T-cell (primary cell): ENCODE measurements around the gene PIGC. TPM values are rescaled to one million over a fixed set of nuclear protein-coding genes. Genes with fewer than 3 reads are reported as not detected.

Experiments used
- ATAC-seq, 4 experiments: fragments of 200-7000 bp in 3 of 4; fragments of 150-1000 bp in 1 of 4; cut with Tn5 transposase; replicated peaks in 1 of 4; 1 replicate in 3 of 4; 2 replicates in 1 of 4; pipeline ENCODE4 v1.10.0; 2021; ENCODE audit warnings: moderate library complexity in 3 of 4, mild to moderate bottlenecking in 2 of 4, moderate number of reproducible peaks in 1 of 4
- CTCF ChIA-PET, 2 donors: fragments of 300-600 bp; sonication (Branson Sonifier 250); formaldehyde crosslinking; loops; one replicate each; lab custom pipeline; 2022; ENCODE audit warnings: antibody characterized with exemption in 2 of 2; lab: Charles Lee
- POLR2A ChIA-PET, 2 donors: fragments of 300-600 bp; sonication (Branson Sonifier 250); formaldehyde crosslinking; loops; one replicate each; lab custom pipeline; 2022; ENCODE audit warnings: antibody characterized with exemption in 2 of 2; lab: Charles Lee
- DNase-seq, 35 experiments: peaks; one replicate each; pipeline versions ENCODE4 v3.0.0 to v3.0.0-alpha.2; 2013 to 2023
- H3K27ac ChIP-seq: one replicate; pipeline ENCODE4 v1.5.1; 2013; ENCODE audit warnings: low read length
- H3K27me3 ChIP-seq, 2 experiments: replicated peaks in 1 of 2; 1 replicate in 1 of 2; 2 replicates in 1 of 2; pipeline versions ENCODE4 v1.6.1 to v1.7.0; 2013; ENCODE audit warnings: low read length in 1 of 2, mixed read lengths in 1 of 2; ENCODE audit not compliant: control insufficient read depth in 2 of 2, insufficient read depth in 2 of 2; ENCODE audit errors: extremely low read depth in 1 of 2
- H3K36me3 ChIP-seq, 2 donors: 1 replicate in 1 of 2; 2 replicates in 1 of 2; pipeline versions ENCODE4 v1.6.1 to v1.7.0; 2013; ENCODE audit warnings: low read length in 1 of 2; ENCODE audit not compliant: control insufficient read depth in 2 of 2, insufficient read depth in 1 of 2; ENCODE audit errors: extremely low read depth in 1 of 2
- H3K4me1 ChIP-seq, 2 experiments: 1 replicate in 1 of 2; 2 replicates in 1 of 2; pipeline versions ENCODE4 v1.6.1 to v1.7.0; 2013; ENCODE audit warnings: low read length in 2 of 2, mixed read lengths in 1 of 2; ENCODE audit not compliant: insufficient read depth in 2 of 2, control insufficient read depth in 1 of 2; ENCODE audit errors: extremely low read depth in 1 of 2
- H3K4me3 ChIP-seq, 2 donors: 1 replicate in 1 of 2; 2 replicates in 1 of 2; pipeline versions ENCODE4 v1.5.1 to v1.7.0; 2013; ENCODE audit warnings: mild to moderate bottlenecking in 2 of 2, low read length in 1 of 2, moderate library complexity in 1 of 2; ENCODE audit not compliant: control insufficient read depth in 1 of 2; ENCODE audit errors: extremely low read depth in 1 of 2
- H3K9me3 ChIP-seq: 2 replicates; pipeline ENCODE4 v1.7.0; 2013
- H3K27ac Mint-ChIP-seq, 2 donors: one replicate each; pipeline ENCODE4 v1.8.0; 2020 to 2021; ENCODE audit warnings: mild to moderate bottlenecking in 2 of 2, mixed read lengths in 2 of 2
- H3K27me3 Mint-ChIP-seq, 2 donors: one replicate each; pipeline ENCODE4 v1.8.0; 2021 to 2022; ENCODE audit warnings: mixed read lengths in 2 of 2
- H3K36me3 Mint-ChIP-seq: one replicate; pipeline ENCODE4 v1.8.0; 2021; ENCODE audit warnings: mixed read lengths
- H3K4me1 Mint-ChIP-seq, 3 donors: one replicate each; pipeline ENCODE4 v1.8.0; 2020 to 2022; ENCODE audit warnings: mixed read lengths in 3 of 3, mild to moderate bottlenecking in 1 of 3
- H3K4me3 Mint-ChIP-seq, 3 donors: one replicate each; pipeline ENCODE4 v1.8.0; 2020 to 2022; ENCODE audit warnings: mild to moderate bottlenecking in 3 of 3, mixed read lengths in 3 of 3, moderate library complexity in 3 of 3
- H3K9me3 Mint-ChIP-seq, 3 donors: one replicate each; pipeline ENCODE4 v1.8.0; 2020 to 2022; ENCODE audit warnings: mixed read lengths in 3 of 3
- WGBS: methylation state at CpG from one replicate; pipeline ENCODE4 v1.1.5; 2013; ENCODE audit warnings: missing lambda C conversion rate; ENCODE audit not compliant: insufficient coverage; 5-methylcytosine and 5-hydroxymethylcytosine counted together
- total RNA-seq, 35 experiments: library from RNA in 6 of 35; stranded (reverse) in 6 of 35; fragments of 120-200 nt in 1 of 35; gene quantifications; one replicate each; pipeline versions ENCODE4 v1.2.1 to v1.2.4 and lab custom pipeline; 2013 to 2026

Gene PIGC
- total RNA-seq, 5 donors from 2014 or later (not counting 1 experiment from before 2014, with no cell fraction given) = 26.9 to 39.0 (median 34.5) TPM

GRCh38 chr1:172465617-172466016 is 21.7 kb upstream of the PIGC start:
- POLR2A ChIA-PET = no interaction called here
- H3K27me3 Mint-ChIP-seq = peaks cover 0 to 5% of the 10 kb centered on the region in 2 donors
- no peak overlapping the region for H3K4me3 Mint-ChIP-seq

DNA sequence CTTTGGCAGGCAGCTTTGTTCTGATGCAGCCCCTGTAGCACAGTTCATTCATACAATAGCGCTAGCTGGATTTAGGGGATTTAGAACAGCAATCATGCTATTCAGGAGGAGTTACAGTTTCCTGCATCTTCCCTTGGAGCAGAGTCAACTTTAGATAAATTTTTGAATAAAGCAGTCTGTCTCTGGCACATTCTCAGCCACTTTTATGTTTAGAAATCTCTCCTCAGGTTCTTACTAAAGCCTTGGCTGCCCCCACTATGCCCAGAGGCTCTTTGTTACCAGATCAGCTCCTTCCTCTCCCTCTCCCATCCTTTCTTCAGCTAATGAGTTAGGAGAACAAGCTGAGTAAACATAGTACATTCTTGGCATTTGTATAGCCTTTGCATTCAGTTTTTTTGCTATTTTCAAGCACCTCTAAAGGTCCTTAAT is 17.0 kb upstream of the PIGC start:
- Mint-ChIP-seq H3K4me1 (no peaks in the 10 kb centered on the region), H3K27me3 (peaks cover 7 to 8% of the 10 kb centered on the region in 2 donors), H3K9me3 (no peaks in the 10 kb centered on the region), H3K4me3 (no peak overlapping the region), H3K27ac (no peak overlapping the region), H3K36me3 (no peaks in the 10 kb centered on the region)
- Histone ChIP-seq H3K27me3 (peaks cover 0 to 5% of the 10 kb centered on the region in 2 experiments), H3K36me3 (no peaks in the 10 kb centered on the region), H3K4me1 (no peaks in the 10 kb centered on the region), H3K4me3 (no peak overlapping the region), H3K27ac (no peak overlapping the region), H3K9me3 (no peaks in the 10 kb centered on the region)
- no peak for DNase-seq
- ATAC-seq = no peak
- no CpG with 5 or more reads among the region's 1 CpG for WGBS
- ChIA-PET CTCF (interaction anchor here in 1 of 2 donors (0.8 to 1.1 kb wide), 3 partner anchors 11 to 18 kb away, joined by 3 read pairs; no protein-coding TSS in a partner anchor), POLR2A (no interaction called here)

More at GRCh38 chr1:172465617-172466016, 21.7 kb upstream of the PIGC start:
- no peaks in the 10 kb centered on the region for H3K9me3 Mint-ChIP-seq
- Histone ChIP-seq H3K4me1 (no peaks in the 10 kb centered on the region), H3K27me3 (no peaks in the 10 kb centered on the region), H3K9me3 (no peaks in the 10 kb centered on the region), H3K36me3 (no peaks in the 10 kb centered on the region), H3K27ac (no peak overlapping the region), H3K4me3 (no peak overlapping the region)
- CTCF ChIA-PET = no interaction called here
- ATAC-seq (no peak), DNase-seq (no peak)
- H3K4me1 Mint-ChIP-seq = no peaks in the 10 kb centered on the region
- no CpG with 5 or more reads among the region's 1 CpG for WGBS
- no peak overlapping the region for H3K27ac Mint-ChIP-seq
- H3K36me3 Mint-ChIP-seq = no peaks in the 10 kb centered on the region

DNA sequence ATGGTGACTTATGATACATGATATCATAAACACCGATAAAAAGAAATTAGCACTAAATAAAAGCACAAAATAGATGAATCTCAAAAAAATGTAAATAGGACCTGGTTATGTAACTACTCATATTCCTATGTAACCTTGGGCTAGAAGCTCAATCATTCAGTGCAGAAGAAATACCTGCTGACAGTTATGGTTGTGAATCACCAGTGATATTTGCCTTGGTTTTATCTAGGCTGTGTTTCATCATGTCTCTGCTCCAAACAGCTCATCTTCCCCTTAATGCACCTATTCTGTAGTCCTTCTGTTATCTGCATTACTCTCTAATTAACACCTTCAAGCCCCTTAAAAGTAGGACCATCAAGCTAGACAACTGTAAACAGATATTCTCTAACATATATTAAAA is 16.3 kb upstream of the PIGC start:
- H3K27me3 Mint-ChIP-seq = peaks cover 2 to 8% of the 10 kb centered on the region in 2 donors
- no peak overlapping the region for H3K4me3 Mint-ChIP-seq
- H3K36me3 Mint-ChIP-seq = no peaks in the 10 kb centered on the region
- WGBS = no CpG with 5 or more reads among the region's 1 CpG
- no peaks in the 10 kb centered on the region for H3K9me3 Mint-ChIP-seq
- H3K4me1 ChIP-seq = no peaks in the 10 kb centered on the region
- DNase-seq (no peak), ATAC-seq (no peak)
- CTCF ChIA-PET = interaction anchor here in 1 of 2 donors (0.8 to 1.1 kb wide), 3 partner anchors 10 to 17 kb away, joined by 3 read pairs; no protein-coding TSS in a partner anchor
- H3K27ac Mint-ChIP-seq = no peak overlapping the region
- H3K27me3 ChIP-seq = peaks cover 0 to 5% of the 10 kb centered on the region in 2 experiments
- no peaks in the 10 kb centered on the region for H3K4me1 Mint-ChIP-seq
- H3K4me3 ChIP-seq = no peak overlapping the region
- POLR2A ChIA-PET = no interaction called here
- no peak overlapping the region for H3K27ac ChIP-seq
- no peaks in the 10 kb centered on the region for H3K9me3 ChIP-seq
- no peaks in the 10 kb centered on the region for H3K36me3 ChIP-seq

DNA sequence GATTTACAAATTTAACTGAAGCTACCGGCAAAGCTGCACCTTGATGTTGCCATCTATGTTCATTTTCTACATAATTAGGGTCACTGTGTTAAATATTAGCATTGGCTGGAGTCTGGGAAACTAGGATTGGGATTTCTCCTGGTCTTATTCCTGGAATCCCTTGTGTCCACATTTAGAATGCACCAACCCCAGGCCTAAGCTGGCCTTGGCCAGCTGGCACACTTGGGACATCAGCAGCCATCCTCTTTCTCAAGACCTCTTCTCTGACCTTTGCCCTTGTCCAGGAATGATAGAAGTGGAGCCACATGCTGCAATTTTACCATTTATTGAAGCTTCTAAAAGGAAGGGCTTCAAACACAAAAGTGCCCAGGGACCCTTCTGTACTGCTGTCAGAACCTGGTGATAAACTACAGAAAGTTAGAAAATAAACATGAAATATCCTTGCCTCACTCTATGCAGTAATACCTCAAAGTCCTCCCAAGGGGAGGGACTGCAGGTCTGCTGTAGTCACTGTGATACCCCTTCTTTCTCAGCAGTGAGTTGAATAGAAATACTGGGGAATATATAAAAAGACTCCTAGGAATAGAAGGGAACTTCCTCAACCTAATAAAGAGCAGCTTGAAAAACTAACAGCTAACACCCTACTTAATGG is 13.7 kb upstream of the PIGC start:
- no peak for ATAC-seq
- peaks cover 2 to 8% of the 10 kb centered on the region in 2 donors for H3K27me3 Mint-ChIP-seq
- no peaks in the 10 kb centered on the region for H3K4me1 Mint-ChIP-seq
- Histone ChIP-seq H3K27me3 (peaks cover 0 to 5% of the 10 kb centered on the region in 2 experiments), H3K27ac (no peak overlapping the region), H3K4me1 (no peaks in the 10 kb centered on the region), H3K4me3 (no peak overlapping the region), H3K36me3 (no peaks in the 10 kb centered on the region), H3K9me3 (no peaks in the 10 kb centered on the region)
- ChIA-PET POLR2A (interaction anchor here in 1 of 2 donors (0.5 to 0.9 kb wide), 3 partner anchors 14 to 596 kb away, joined by 3 read pairs; no protein-coding TSS in a partner anchor), CTCF (interaction anchor here in 1 of 2 donors (0.6 kb wide), 1 partner anchor 11 kb away, joined by 3 read pairs; no protein-coding TSS in a partner anchor)
- no peak overlapping the region for H3K4me3 Mint-ChIP-seq
- H3K27ac Mint-ChIP-seq = no peak overlapping the region
- no peaks in the 10 kb centered on the region for H3K9me3 Mint-ChIP-seq
- no peaks in the 10 kb centered on the region for H3K36me3 Mint-ChIP-seq
- no peak for DNase-seq
- no CpG with 5 or more reads among the region's 1 CpG for WGBS

- Histone ChIP-seq H3K27ac (no peak overlapping the region), H3K9me3 (no peaks in the 10 kb centered on the region), H3K4me1 (no peaks in the 10 kb centered on the region), H3K4me3 (no peak overlapping the region), H3K27me3 (peaks cover 0 to 5% of the 10 kb centered on the region in 2 experiments), H3K36me3 (no peaks in the 10 kb centered on the region)
- CTCF ChIA-PET = no interaction called here
- ATAC-seq = no peak
- POLR2A ChIA-PET = no interaction called here
- DNase-seq = no peak
- Mint-ChIP-seq H3K27me3 (peaks cover 2 to 8% of the 10 kb centered on the region in 2 donors), H3K4me1 (peaks cover 0 to under 1% (median under 1%) of the 10 kb centered on the region in 3 donors), H3K4me3 (no peak overlapping the region), H3K36me3 (no peaks in the 10 kb centered on the region), H3K9me3 (no peaks in the 10 kb centered on the region), H3K27ac (no peak overlapping the region)
- 85% methylated on average over 3 of the region's 5 CpGs for WGBS
These were observed 12.5 kb upstream of the PIGC start for GRCh38 chr1:172456344-172456769.

- POLR2A ChIA-PET = no interaction called here
- DNase-seq (no peak), ATAC-seq (no peak)
- Histone ChIP-seq H3K36me3 (no peaks in the 10 kb centered on the region), H3K27ac (no peak overlapping the region), H3K4me1 (peaks cover 1 to 6% of the 10 kb centered on the region in 2 experiments), H3K9me3 (no peaks in the 10 kb centered on the region), H3K4me3 (no peak overlapping the region), H3K27me3 (peaks cover 0 to 5% of the 10 kb centered on the region in 2 experiments)
- no peaks in the 10 kb centered on the region for H3K9me3 Mint-ChIP-seq
- no peaks in the 10 kb centered on the region for H3K36me3 Mint-ChIP-seq
- H3K27ac Mint-ChIP-seq = no peak overlapping the region
- CTCF ChIA-PET = no interaction called here
- WGBS = 83% methylated on average over 1 of the region's 1 CpG
- H3K27me3 Mint-ChIP-seq = peaks cover 2 to 8% of the 10 kb centered on the region in 2 donors
- peaks cover 3 to 9% (median 9%) of the 10 kb centered on the region in 3 donors for H3K4me1 Mint-ChIP-seq
- H3K4me3 Mint-ChIP-seq = no peak overlapping the region
These were observed 11.6 kb upstream of the PIGC start for GRCh38 chr1:172455451-172455850.
